Measurements from ENCODE around the gene OR2AP1. TPM values are rescaled to one million over a fixed set of nuclear protein-coding genes. Genes with fewer than 3 reads are reported as not detected.
"Not testable (repeated sequence)": the region's sequence is repeated elsewhere in the genome, so short reads cannot be mapped to it uniquely, and the experiment has no call there.

The OR2AP1 gene
- total RNA-seq, 4 donors from 2014 or later, result not detected

- in situ Hi-C loops (cut with MboI; ENCODE audit: low pct_ligation_motif_present in 1 of 4, low pct_unique_long_range_greater_than_20kb in 1 of 4, low sequenced_read_pairs in 3 of 4) (no loop called here), intact Hi-C loops (cut with DNase I; ENCODE audit: low total_unique reads) (no loop called here)
- no peak for TF ChIP-seq EP300 (IDR thresholded peaks at IDR 0.05; ENCODE audit: low read depth)
- TF ChIP-seq POLR2AphosphoS5 (IDR thresholded peaks at IDR 0.05), result no peak
- no peak for TF ChIP-seq CTCF (IDR thresholded peaks at IDR 0.05)
- TF ChIP-seq POLR2A (IDR thresholded peaks at IDR 0.05), result no peak
- H3K27ac ChIP-seq, result no peak overlapping the region
- no peak for DNase-seq
- no peaks in the 10 kb centered on the region for H3K27me3 ChIP-seq
- no peaks in the 10 kb centered on the region for H3K36me3 ChIP-seq
- 94% methylated on average over 2 of the region's 2 CpGs; no CpG with 5 or more reads in 1 of the 2 donors for WGBS, 2 donors (ENCODE audit: low coverage in 1 of 2)
- H3K4me1 ChIP-seq, result no peaks in the 10 kb centered on the region
- no peaks in the 10 kb centered on the region for H3K9me3 ChIP-seq
- H3K4me3 ChIP-seq, result no peak overlapping the region
Measured at GRCh38 chr12:55582066-55582465, 9.8 kb downstream of the OR2AP1 start.

- no peaks in the 10 kb centered on the region for H3K27me3 ChIP-seq
- no peak overlapping the region for H3K4me3 ChIP-seq
- in situ Hi-C loops (cut with MboI; ENCODE audit: low pct_ligation_motif_present in 1 of 4, low pct_unique_long_range_greater_than_20kb in 1 of 4, low sequenced_read_pairs in 3 of 4) (no loop called here), intact Hi-C loops (cut with DNase I; ENCODE audit: low total_unique reads) (no loop called here)
- H3K36me3 ChIP-seq, result no peaks in the 10 kb centered on the region
- TF ChIP-seq EP300 (IDR thresholded peaks at IDR 0.05; ENCODE audit: low read depth) (no peak), CTCF (IDR thresholded peaks at IDR 0.05) (no peak), POLR2A (IDR thresholded peaks at IDR 0.05) (no peak), POLR2AphosphoS5 (IDR thresholded peaks at IDR 0.05) (no peak)
- H3K9me3 ChIP-seq, result no peaks in the 10 kb centered on the region
- no peak overlapping the region for H3K27ac ChIP-seq
- 68 to 80% methylated on average over 2 of the region's 2 CpGs for WGBS, 2 donors (ENCODE audit: low coverage in 1 of 2)
- DNase-seq, result no peak
- no peaks in the 10 kb centered on the region for H3K4me1 ChIP-seq
Measured at GRCh38 chr12:55585817-55586216, 13.5 kb downstream of the OR2AP1 start.

GRCh38 chr12:55590152-55590551, 17.9 kb downstream of the OR2AP1 start:
- H3K36me3 ChIP-seq; intact Hi-C loops (cut with DNase I; ENCODE audit: low total_unique reads); in situ Hi-C loops (cut with MboI; ENCODE audit: low pct_ligation_motif_present in 1 of 4, low pct_unique_long_range_greater_than_20kb in 1 of 4, low sequenced_read_pairs in 3 of 4); H3K27me3 ChIP-seq; H3K4me1 ChIP-seq; H3K9me3 ChIP-seq; H3K27ac ChIP-seq; H3K4me3 ChIP-seq; DNase-seq: not testable (repeated sequence)
- 0 to 74% methylated on average over 1 to 12 of the region's 12 CpGs for WGBS, 2 donors (ENCODE audit: low coverage in 1 of 2)

GRCh38 chr12:55607821-55608594, 35.7 kb downstream of the OR2AP1 start:
- no peak overlapping the region for H3K27ac ChIP-seq
- in situ Hi-C loops (cut with MboI; ENCODE audit: low pct_ligation_motif_present in 1 of 4, low pct_unique_long_range_greater_than_20kb in 1 of 4, low sequenced_read_pairs in 3 of 4), result no loop called here
- H3K9me3 ChIP-seq, result no peaks in the 10 kb centered on the region
- no peak for TF ChIP-seq POLR2A (IDR thresholded peaks at IDR 0.05)
- no peaks in the 10 kb centered on the region for H3K36me3 ChIP-seq
- no peaks in the 10 kb centered on the region for H3K27me3 ChIP-seq
- WGBS, 2 donors (ENCODE audit: low coverage in 1 of 2), result 64 to 69% methylated on average over 7 to 8 of the region's 8 CpGs
- H3K4me1 ChIP-seq, result peaks cover 0 to 5% (median 1%) of the 10 kb centered on the region in 4 donors
- no peak overlapping the region for H3K4me3 ChIP-seq
- no peak for DNase-seq
- intact Hi-C loops (cut with DNase I; ENCODE audit: low total_unique reads), result no loop called here

- WGBS, 2 donors (ENCODE audit: low coverage in 1 of 2), result 75 to 78% methylated on average over 1 of the region's 1 CpG
- in situ Hi-C loops (cut with MboI; ENCODE audit: low pct_ligation_motif_present in 1 of 4, low pct_unique_long_range_greater_than_20kb in 1 of 4, low sequenced_read_pairs in 3 of 4), result no loop called here
Measured at GRCh38 chr12:55610598-55610997, 38.3 kb downstream of the OR2AP1 start.

More at GRCh38 chr12:55610598-55610997, 38.3 kb downstream of the OR2AP1 start:
- H3K36me3 ChIP-seq, result no peaks in the 10 kb centered on the region
- H3K27ac ChIP-seq, result no peak overlapping the region
- peaks cover 0 to 8% of the 10 kb centered on the region in 2 donors for H3K9me3 ChIP-seq
- no peak for TF ChIP-seq CTCF (IDR thresholded peaks at IDR 0.05)
- H3K4me3 ChIP-seq, result no peak overlapping the region
- intact Hi-C loops (cut with DNase I; ENCODE audit: low total_unique reads), result no loop called here
- no peak for DNase-seq
- H3K4me1 ChIP-seq, result peaks cover 0 to 5% (median 1%) of the 10 kb centered on the region in 4 donors
- H3K27me3 ChIP-seq, result no peaks in the 10 kb centered on the region
